HEK293 (cell line): ENCODE data around the gene GGTA1.

ENCODE experiments used
- KLF16 ChIP-seq: fragments of 450-650 bp; formaldehyde crosslinking; IDR thresholded peaks from 2 replicates; pipeline ENCODE4 v1.5.1; 2017; ENCODE audit warnings: missing biosample characterization, missing genetic modification characterization
- YY1 ChIP-seq: fragments of 450-650 bp; formaldehyde crosslinking; IDR thresholded peaks from 2 replicates; pipeline ENCODE4 v1.5.1; 2018; ENCODE audit warnings: missing biosample characterization, missing genetic modification characterization
- ZBTB49 ChIP-seq: fragments of 450-650 bp; formaldehyde crosslinking; IDR thresholded peaks from 2 replicates; pipeline ENCODE4 v1.5.1; 2016; ENCODE audit warnings: missing biosample characterization, missing genetic modification characterization, low read depth
- ZNF248 ChIP-seq: fragments of 450-650 bp; formaldehyde crosslinking; IDR thresholded peaks from 2 replicates; pipeline ENCODE4 v1.5.1; 2017; ENCODE audit warnings: missing biosample characterization, missing genetic modification characterization
- ZNF623 ChIP-seq: fragments of 450-650 bp; formaldehyde crosslinking; IDR thresholded peaks from 2 replicates; pipeline ENCODE4 v1.5.1; 2016; ENCODE audit warnings: missing biosample characterization, missing genetic modification characterization
- ZNF747 ChIP-seq: fragments of 450-650 bp; formaldehyde crosslinking; IDR thresholded peaks from 2 replicates; pipeline ENCODE4 v1.5.1; 2016; ENCODE audit warnings: missing biosample characterization, missing genetic modification characterization
- ZNF843 ChIP-seq: fragments of 450-650 bp; formaldehyde crosslinking; IDR thresholded peaks from 2 replicates; pipeline ENCODE4 v1.5.1; 2016; ENCODE audit warnings: missing biosample characterization, missing genetic modification characterization
- TF ChIP-seq, protein P1 (sequence below): fragments of 450-650 bp; formaldehyde crosslinking; IDR thresholded peaks from 2 replicates; pipeline ENCODE4 v1.5.1; 2016; ENCODE audit warnings: missing biosample characterization, missing genetic modification characterization
- TF ChIP-seq, protein P2 (sequence below): fragments of 450-650 bp; formaldehyde crosslinking; IDR thresholded peaks from 2 replicates; pipeline ENCODE4 v1.5.1; 2016; ENCODE audit warnings: missing biosample characterization, missing genetic modification characterization

GRCh38 chr9:121489344-121489743, 10.3 kb downstream of the GGTA1 start:
- TF ChIP-seq ZNF248 (tag by site-specific recombination) (no peak), KLF16 (tag by site-specific recombination) (no peak), ZBTB49 (no peak), ZNF623 (tag by site-specific recombination) (no peak), YY1 (no peak), ZNF747 (tag by site-specific recombination) (no peak), ZNF843 (no peak)
- TF ChIP-seq, protein P1, sequence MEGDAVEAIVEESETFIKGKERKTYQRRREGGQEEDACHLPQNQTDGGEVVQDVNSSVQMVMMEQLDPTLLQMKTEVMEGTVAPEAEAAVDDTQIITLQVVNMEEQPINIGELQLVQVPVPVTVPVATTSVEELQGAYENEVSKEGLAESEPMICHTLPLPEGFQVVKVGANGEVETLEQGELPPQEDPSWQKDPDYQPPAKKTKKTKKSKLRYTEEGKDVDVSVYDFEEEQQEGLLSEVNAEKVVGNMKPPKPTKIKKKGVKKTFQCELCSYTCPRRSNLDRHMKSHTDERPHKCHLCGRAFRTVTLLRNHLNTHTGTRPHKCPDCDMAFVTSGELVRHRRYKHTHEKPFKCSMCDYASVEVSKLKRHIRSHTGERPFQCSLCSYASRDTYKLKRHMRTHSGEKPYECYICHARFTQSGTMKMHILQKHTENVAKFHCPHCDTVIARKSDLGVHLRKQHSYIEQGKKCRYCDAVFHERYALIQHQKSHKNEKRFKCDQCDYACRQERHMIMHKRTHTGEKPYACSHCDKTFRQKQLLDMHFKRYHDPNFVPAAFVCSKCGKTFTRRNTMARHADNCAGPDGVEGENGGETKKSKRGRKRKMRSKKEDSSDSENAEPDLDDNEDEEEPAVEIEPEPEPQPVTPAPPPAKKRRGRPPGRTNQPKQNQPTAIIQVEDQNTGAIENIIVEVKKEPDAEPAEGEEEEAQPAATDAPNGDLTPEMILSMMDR (tag by site-specific recombination): no peak
- TF ChIP-seq, protein P2, sequence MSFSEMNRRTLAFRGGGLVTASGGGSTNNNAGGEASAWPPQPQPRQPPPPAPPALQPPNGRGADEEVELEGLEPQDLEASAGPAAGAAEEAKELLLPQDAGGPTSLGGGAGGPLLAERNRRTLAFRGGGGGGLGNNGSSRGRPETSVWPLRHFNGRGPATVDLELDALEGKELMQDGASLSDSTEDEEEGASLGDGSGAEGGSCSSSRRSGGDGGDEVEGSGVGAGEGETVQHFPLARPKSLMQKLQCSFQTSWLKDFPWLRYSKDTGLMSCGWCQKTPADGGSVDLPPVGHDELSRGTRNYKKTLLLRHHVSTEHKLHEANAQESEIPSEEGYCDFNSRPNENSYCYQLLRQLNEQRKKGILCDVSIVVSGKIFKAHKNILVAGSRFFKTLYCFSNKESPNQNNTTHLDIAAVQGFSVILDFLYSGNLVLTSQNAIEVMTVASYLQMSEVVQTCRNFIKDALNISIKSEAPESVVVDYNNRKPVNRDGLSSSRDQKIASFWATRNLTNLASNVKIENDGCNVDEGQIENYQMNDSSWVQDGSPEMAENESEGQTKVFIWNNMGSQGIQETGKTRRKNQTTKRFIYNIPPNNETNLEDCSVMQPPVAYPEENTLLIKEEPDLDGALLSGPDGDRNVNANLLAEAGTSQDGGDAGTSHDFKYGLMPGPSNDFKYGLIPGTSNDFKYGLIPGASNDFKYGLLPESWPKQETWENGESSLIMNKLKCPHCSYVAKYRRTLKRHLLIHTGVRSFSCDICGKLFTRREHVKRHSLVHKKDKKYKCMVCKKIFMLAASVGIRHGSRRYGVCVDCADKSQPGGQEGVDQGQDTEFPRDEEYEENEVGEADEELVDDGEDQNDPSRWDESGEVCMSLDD (tag by site-specific recombination): no peak
